Mucosa of stomach (tissue), 1 donor: ENCODE data around the gene SCYL2.

Experiments
- H3K27me3 ChIP-seq: one replicate; pipeline ENCODE4 v1.7.0; 2013; ENCODE audit warnings: mild to moderate bottlenecking, low read length; ENCODE audit not compliant: control insufficient read depth, insufficient read depth
- H3K36me3 ChIP-seq: one replicate; pipeline ENCODE4 v1.7.0; 2013; ENCODE audit warnings: low read length; ENCODE audit not compliant: control insufficient read depth, insufficient read depth
- H3K4me1 ChIP-seq: one replicate; pipeline ENCODE4 v1.7.0; 2013; ENCODE audit warnings: mild to moderate bottlenecking, low read length; ENCODE audit not compliant: control insufficient read depth, insufficient read depth
- H3K4me3 ChIP-seq: one replicate; pipeline ENCODE4 v1.7.0; 2013; ENCODE audit warnings: low read length
- H3K9ac ChIP-seq: one replicate; pipeline ENCODE4 v1.7.0; 2013; ENCODE audit warnings: mild to moderate bottlenecking, low read length, moderate library complexity
- H3K9me3 ChIP-seq: one replicate; pipeline ENCODE4 v1.7.0; 2013; ENCODE audit warnings: mild to moderate bottlenecking, low read length, moderate library complexity; ENCODE audit not compliant: control insufficient read depth
- donor health status: Pancreatic carcinoma.

The SCYL2 gene

GRCh38 chr12:100365411-100365810 lies 98.4 kb downstream of the SCYL2 start:
- Histone ChIP-seq H3K27me3 (no peaks in the 10 kb centered on the region), H3K36me3 (no peaks in the 10 kb centered on the region), H3K9ac (no peak overlapping the region), H3K9me3 (no peaks in the 10 kb centered on the region), H3K4me1 (no peaks in the 10 kb centered on the region), H3K4me3 (no peak overlapping the region)

DNA sequence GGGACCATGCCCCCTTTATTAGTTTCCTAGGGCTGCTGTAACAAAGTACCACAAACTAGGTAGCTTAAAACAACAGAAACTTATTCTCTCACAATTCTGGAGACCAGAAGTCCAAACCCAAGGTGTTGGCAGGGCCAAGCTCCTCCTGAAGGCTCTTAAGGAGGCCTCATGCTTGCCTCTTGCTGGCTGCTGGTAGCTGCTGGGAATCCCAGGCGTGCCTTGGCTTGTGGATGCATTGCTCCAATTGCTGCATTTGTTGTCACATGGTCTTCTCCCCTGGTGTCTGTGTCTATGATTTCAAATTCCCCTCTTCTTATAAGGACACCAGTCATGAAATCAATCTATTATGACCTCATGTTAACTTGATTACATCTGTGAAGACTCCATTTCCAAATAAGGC lies 101.1 kb downstream of the SCYL2 start:
- no peak overlapping the region for H3K9ac ChIP-seq
- H3K4me1 ChIP-seq = no peaks in the 10 kb centered on the region
- no peaks in the 10 kb centered on the region for H3K9me3 ChIP-seq
- H3K4me3 ChIP-seq = no peak overlapping the region
- H3K36me3 ChIP-seq = no peaks in the 10 kb centered on the region
- no peaks in the 10 kb centered on the region for H3K27me3 ChIP-seq

GRCh38 chr12:100371146-100371545 lies 104.2 kb downstream of the SCYL2 start:
- Histone ChIP-seq H3K4me1 (no peaks in the 10 kb centered on the region), H3K9ac (no peak overlapping the region), H3K27me3 (no peaks in the 10 kb centered on the region), H3K36me3 (no peaks in the 10 kb centered on the region), H3K4me3 (no peak overlapping the region), H3K9me3 (no peaks in the 10 kb centered on the region)

- no peak overlapping the region for H3K4me3 ChIP-seq
- no peaks in the 10 kb centered on the region for H3K27me3 ChIP-seq
- H3K9ac ChIP-seq = no peak overlapping the region
- H3K9me3 ChIP-seq = no peaks in the 10 kb centered on the region
- no peaks in the 10 kb centered on the region for H3K36me3 ChIP-seq
- H3K4me1 ChIP-seq = no peaks in the 10 kb centered on the region
Observed at GRCh38 chr12:100372853-100373640, 106.1 kb downstream of the SCYL2 start.

DNA sequence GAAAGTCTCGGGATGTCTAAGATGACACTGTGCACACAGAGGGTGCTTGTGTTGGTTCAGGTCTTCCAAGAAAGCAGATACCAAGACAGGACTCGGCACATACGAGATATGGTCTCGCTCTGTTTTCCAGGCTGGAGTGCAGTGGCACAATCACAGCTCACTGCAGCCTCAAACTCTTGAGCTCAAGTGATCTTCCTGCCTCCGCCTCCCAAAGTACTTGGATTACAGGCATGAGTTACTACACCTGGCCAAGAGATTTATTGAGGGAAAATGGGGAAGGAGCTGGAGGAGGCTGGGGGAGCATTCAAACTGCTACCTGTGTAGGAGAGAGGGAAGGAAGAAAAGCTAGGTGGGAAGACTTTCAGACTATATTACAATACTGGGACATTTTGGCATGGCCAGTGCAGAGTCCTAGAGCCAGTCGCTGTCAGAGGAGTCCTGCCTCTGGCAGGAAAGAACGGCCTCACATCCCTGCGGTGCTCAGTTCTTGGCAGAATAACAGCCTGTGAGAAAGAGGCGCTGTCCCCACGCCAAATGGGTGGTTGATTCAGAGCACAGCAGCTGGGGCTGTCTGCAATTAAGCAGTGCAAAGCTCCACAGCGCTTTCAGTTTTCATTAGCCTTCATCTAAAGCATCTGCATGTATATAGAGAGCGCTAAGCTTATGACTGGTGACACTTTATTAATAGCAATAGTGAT lies 108.2 kb downstream of the SCYL2 start:
- Histone ChIP-seq H3K9ac (no peak overlapping the region), H3K9me3 (no peaks in the 10 kb centered on the region), H3K4me3 (no peak overlapping the region)

DNA sequence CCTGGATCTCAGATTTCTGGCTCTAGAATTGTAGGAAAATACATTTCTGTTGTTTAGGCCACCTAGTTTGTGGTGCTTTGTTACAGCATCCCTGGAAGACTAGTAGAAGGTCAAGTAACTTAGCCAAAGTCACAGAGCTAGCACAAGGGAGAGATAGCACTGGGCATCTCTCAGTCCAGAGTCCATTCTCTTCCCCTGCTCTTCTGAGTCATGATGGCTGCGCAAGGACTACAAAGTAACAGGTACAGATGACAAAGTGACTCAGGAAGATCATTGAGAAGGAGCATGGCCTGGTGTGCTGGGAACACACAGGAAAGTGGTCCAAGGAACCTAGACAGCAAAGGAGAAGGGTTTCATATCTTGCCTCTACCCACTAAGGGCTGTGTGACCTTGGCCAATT lies 109.2 kb downstream of the SCYL2 start:
- Histone ChIP-seq H3K4me1 (no peaks in the 10 kb centered on the region), H3K4me3 (no peak overlapping the region), H3K9me3 (no peaks in the 10 kb centered on the region), H3K27me3 (no peaks in the 10 kb centered on the region), H3K9ac (no peak overlapping the region), H3K36me3 (no peaks in the 10 kb centered on the region)

More for the DNA sequence above, 108.2 kb downstream of the SCYL2 start:
- Histone ChIP-seq H3K4me1 (no peaks in the 10 kb centered on the region), H3K27me3 (no peaks in the 10 kb centered on the region), H3K36me3 (no peaks in the 10 kb centered on the region)

DNA sequence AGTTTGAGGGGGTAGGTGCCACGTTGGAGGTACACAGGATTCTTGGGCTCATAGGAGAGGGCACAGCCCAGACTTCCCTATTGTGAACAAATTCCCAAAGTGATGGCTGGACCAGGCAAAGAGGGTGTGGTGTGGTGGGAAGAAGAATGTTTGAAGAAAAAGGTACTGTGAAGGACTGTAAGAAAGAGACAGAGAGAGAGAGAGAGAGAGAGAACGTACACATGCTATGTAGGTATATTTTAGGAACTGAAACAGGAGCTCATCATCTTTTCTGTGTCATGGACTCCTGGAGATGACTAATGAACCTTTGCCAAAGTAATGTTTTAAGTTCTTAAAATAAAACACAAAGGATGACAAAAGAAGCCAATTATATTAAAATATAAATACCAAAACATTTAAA lies 114.4 kb downstream of the SCYL2 start:
- Histone ChIP-seq H3K36me3 (no peaks in the 10 kb centered on the region), H3K9ac (no peak overlapping the region), H3K27me3 (no peaks in the 10 kb centered on the region), H3K4me3 (no peak overlapping the region), H3K9me3 (no peaks in the 10 kb centered on the region), H3K4me1 (no peaks in the 10 kb centered on the region)

DNA sequence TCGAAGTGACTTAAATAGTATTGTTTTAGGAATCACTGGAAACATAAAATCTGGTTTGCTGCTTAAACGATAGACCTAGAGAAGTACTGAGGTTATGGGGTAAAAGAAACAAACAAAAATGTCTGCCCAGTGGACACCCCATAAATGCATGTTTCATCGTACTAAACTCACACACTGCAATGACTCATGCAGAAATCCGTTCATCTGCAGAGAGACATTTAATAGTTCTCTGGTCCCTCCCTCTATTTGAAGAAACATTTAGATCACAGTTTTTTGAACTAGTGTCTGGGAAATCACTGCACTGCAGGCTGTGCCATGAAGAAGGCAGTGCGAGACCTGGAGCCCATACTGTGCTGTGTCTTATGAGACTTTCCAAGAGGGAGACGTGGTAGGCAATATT lies 115.4 kb downstream of the SCYL2 start:
- Histone ChIP-seq H3K27me3 (no peaks in the 10 kb centered on the region), H3K4me3 (no peak overlapping the region), H3K9ac (no peak overlapping the region), H3K4me1 (no peaks in the 10 kb centered on the region), H3K36me3 (no peaks in the 10 kb centered on the region), H3K9me3 (no peaks in the 10 kb centered on the region)

DNA sequence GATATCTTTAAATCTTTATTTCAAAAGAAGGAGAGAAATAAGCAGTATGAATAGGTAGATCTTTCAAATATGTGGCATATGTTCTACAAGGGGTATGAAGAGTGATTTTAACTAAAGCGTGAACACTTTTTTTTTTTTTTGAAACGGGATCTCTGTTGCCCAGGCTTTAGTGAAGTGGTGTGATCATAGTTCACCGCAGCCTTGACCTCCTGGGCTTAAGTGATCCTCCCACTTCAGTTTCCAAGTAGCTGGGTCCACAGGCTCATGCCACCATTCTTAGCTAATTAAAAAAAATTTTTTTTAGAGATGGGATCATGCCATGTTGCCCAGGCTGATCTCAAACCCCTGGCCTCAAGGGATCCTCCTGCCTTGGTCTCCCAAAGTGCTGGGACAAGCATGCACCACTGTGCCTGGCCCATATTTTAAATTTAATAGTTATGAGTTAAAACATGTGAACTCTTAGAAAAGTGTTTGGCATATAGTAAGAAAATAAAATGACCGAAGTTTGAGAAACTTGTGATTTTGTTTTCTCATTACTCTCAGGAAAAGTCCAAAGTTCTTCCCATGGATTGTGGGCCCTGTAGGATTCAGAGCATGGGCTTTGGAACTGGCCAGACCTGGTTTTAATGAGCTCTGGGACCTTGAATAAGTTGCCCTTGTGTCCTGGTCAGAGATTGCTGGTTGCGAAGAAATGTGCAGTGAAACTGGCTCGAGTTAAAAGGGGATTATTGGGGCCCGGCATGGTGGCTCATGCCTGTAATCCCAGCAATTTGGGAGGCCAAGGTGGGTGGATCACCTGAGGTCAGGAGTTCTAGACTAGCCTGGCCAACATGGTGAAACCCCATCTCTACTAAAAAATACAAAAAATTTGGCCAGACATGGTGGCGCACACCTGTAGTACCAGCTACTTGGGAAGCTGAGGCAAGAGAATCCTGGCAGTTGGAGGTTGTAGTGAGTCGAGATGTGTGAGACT lies 116.9 kb downstream of the SCYL2 start:
- Histone ChIP-seq H3K9me3 (no peaks in the 10 kb centered on the region), H3K4me3 (no peak overlapping the region), H3K4me1 (no peaks in the 10 kb centered on the region), H3K27me3 (no peaks in the 10 kb centered on the region), H3K36me3 (no peaks in the 10 kb centered on the region), H3K9ac (no peak overlapping the region)

- Histone ChIP-seq H3K4me3 (no peak overlapping the region), H3K9ac (no peak overlapping the region), H3K4me1 (no peaks in the 10 kb centered on the region), H3K36me3 (no peaks in the 10 kb centered on the region), H3K9me3 (no peaks in the 10 kb centered on the region), H3K27me3 (no peaks in the 10 kb centered on the region)
Observed at GRCh38 chr12:100384559-100384935, 117.6 kb downstream of the SCYL2 start.

DNA sequence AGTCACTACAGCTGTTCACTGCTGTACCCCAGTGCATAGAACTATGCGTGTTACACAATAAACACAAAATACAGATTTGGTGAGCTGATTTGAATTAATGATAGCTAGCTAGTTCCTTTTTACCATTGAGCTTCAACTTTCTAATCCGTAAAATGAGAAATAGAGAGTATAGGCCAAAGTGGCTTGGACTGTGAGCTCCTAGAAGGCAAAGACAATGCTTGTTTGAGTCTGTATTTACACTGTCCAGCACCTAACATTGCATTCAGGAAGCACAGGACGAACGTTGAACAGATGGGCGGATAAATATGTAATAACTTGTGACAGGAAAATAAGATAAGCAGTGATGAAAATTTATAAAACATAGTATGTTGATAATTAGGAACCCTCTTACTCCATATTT lies 121.4 kb downstream of the SCYL2 start:
- no peak overlapping the region for H3K4me3 ChIP-seq
- H3K27me3 ChIP-seq = no peaks in the 10 kb centered on the region
- no peaks in the 10 kb centered on the region for H3K4me1 ChIP-seq
- no peak overlapping the region for H3K9ac ChIP-seq
- no peaks in the 10 kb centered on the region for H3K36me3 ChIP-seq
- no peaks in the 10 kb centered on the region for H3K9me3 ChIP-seq
